Glutamatergic neuron (in vitro differentiated cells): Measurements from ENCODE around the gene TRMT44. TPM values are rescaled to one million over a fixed set of nuclear protein-coding genes. Genes with fewer than 3 reads are reported as not detected.

Experiments used
- DNase-seq: peaks from one replicate; pipeline ENCODE4 v3.0.0; 2022
- H3K27ac Mint-ChIP-seq: one replicate; pipeline ENCODE4 v1.8.0; 2020; ENCODE audit warnings: mild to moderate bottlenecking, mixed read lengths, inconsistent platforms; ENCODE audit not compliant: unreplicated experiment
- H3K27me3 Mint-ChIP-seq: one replicate; pipeline ENCODE4 v1.8.0; 2020; ENCODE audit warnings: mild to moderate bottlenecking, moderate library complexity, mixed read lengths, inconsistent platforms; ENCODE audit not compliant: unreplicated experiment
- H3K36me3 Mint-ChIP-seq: one replicate; pipeline ENCODE4 v1.8.0; 2020; ENCODE audit warnings: mild to moderate bottlenecking, mixed read lengths, inconsistent platforms; ENCODE audit not compliant: unreplicated experiment
- H3K4me1 Mint-ChIP-seq: one replicate; pipeline ENCODE4 v1.8.0; 2020; ENCODE audit warnings: mild to moderate bottlenecking, low read depth, mixed read lengths, inconsistent platforms; ENCODE audit not compliant: unreplicated experiment
- H3K4me3 Mint-ChIP-seq: one replicate; pipeline ENCODE4 v1.8.0; 2020; ENCODE audit warnings: mild to moderate bottlenecking, mixed read lengths, inconsistent platforms; ENCODE audit not compliant: unreplicated experiment
- H3K9me3 Mint-ChIP-seq: one replicate; pipeline ENCODE4 v1.8.0; 2020; ENCODE audit warnings: mild to moderate bottlenecking, moderate library complexity, mixed read lengths, inconsistent platforms; ENCODE audit not compliant: unreplicated experiment
- total RNA-seq: library from RNA; stranded (reverse); fragmentation: NEBNext Ultra II Directional; extraction: Animal tissue kit (Norgen Biotek cat#: 25700); gene quantifications from one replicate; pipeline ENCODE4 v1.2.1, GENCODE V29; 2021; ENCODE audit not compliant: unreplicated experiment
- TF ChIP-seq, protein P1 (sequence below): fragments of 200-600 bp; sonication (generic); IDR thresholded peaks from one replicate; pipeline ENCODE4 v1.5.0; 2021; ENCODE audit not compliant: partially characterized antibody, unreplicated experiment

Gene TRMT44
- total RNA-seq, 1 donor from 2014 or later: 23.3 TPM

DNA sequence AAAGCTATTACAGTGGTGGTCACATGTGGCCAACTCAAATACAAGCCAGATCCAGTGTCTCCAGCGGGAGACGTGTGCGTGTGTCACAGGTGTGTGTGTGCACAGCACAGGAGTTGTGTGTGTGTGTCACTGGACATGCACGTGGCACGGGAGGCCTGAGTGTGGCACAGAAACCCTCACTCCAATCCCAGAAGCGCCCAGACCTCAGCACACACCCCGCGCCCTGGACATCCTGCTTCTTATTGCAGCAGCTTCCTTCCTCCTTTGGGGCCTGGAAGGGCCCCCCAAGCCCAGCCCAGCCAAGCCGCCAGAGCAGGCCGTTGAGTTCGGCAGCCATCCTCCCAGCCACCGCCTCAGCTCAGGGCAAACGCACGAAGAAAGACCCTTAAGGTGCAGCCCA lies 37.9 kb upstream of the TRMT44 start:
- Mint-ChIP-seq H3K9me3 (peaks cover 6% of the 10 kb centered on the region), H3K4me1 (peaks cover 7% of the 10 kb centered on the region), H3K27me3 (peaks cover 3% of the 10 kb centered on the region), H3K36me3 (peaks cover 8% of the 10 kb centered on the region), H3K4me3 (no peak overlapping the region), H3K27ac (no peak overlapping the region)
- no peak for DNase-seq
- TF ChIP-seq, protein P1, sequence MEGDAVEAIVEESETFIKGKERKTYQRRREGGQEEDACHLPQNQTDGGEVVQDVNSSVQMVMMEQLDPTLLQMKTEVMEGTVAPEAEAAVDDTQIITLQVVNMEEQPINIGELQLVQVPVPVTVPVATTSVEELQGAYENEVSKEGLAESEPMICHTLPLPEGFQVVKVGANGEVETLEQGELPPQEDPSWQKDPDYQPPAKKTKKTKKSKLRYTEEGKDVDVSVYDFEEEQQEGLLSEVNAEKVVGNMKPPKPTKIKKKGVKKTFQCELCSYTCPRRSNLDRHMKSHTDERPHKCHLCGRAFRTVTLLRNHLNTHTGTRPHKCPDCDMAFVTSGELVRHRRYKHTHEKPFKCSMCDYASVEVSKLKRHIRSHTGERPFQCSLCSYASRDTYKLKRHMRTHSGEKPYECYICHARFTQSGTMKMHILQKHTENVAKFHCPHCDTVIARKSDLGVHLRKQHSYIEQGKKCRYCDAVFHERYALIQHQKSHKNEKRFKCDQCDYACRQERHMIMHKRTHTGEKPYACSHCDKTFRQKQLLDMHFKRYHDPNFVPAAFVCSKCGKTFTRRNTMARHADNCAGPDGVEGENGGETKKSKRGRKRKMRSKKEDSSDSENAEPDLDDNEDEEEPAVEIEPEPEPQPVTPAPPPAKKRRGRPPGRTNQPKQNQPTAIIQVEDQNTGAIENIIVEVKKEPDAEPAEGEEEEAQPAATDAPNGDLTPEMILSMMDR: no peak

DNA sequence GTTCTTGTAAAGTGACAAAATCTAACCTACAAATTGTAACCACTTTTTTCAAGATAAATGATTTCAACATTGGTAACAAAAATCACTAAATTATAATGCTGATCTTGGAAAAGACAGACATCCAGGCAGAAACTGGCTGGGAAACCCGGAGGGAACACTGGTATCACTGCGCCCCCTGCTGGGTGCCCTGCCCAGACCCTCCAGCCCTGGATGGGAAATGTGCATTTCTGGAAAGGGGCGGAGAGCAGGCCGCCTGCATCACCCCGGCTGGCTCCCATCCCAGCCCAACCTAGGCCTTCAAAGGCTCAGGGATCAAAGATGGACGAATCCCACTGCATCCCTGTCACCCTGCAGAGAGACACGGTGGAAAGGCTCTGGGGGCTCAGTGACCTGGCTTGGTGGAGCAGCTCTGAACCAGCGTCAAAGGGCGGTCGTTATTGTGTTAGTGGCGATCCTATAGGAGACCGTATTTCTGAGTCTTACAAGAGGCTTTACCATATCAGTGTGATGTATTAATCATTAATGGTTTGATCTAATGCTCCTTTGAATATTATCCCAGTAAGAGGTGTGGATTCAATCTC lies 37.3 kb upstream of the TRMT44 start:
- peaks cover 8% of the 10 kb centered on the region for H3K9me3 Mint-ChIP-seq
- peaks cover 7% of the 10 kb centered on the region for H3K4me1 Mint-ChIP-seq
- TF ChIP-seq, protein P1: peak; percentile 95
- peak overlapping the region; percentile 22 for H3K27ac Mint-ChIP-seq
- peak; percentile 94 for DNase-seq
- H3K27me3 Mint-ChIP-seq: peaks cover 3% of the 10 kb centered on the region
- H3K4me3 Mint-ChIP-seq: peak overlapping the region; percentile 30
- peaks cover 8% of the 10 kb centered on the region for H3K36me3 Mint-ChIP-seq

DNA sequence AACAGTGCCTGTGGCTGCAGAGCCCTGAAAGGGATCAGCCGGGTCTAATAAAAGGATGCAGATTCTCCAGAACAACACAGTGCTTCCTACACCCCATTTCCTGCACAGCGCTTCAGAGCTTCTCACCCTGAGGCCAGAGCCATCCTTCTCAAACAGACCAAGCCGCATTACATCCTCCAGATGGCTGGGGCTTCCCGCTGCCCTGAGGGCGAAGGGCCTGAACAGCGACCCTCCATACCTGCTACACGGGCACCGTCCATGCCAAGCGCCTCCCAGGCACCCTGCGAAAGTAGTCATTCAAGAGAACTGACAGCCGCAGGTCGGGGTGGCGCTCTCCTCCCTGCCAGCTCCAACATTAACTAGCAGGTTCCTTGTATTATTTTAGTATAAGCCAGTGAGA lies 36.6 kb upstream of the TRMT44 start:
- H3K27me3 Mint-ChIP-seq: peaks cover 3% of the 10 kb centered on the region
- no peak for DNase-seq
- H3K4me3 Mint-ChIP-seq: no peak overlapping the region
- peaks cover 8% of the 10 kb centered on the region for H3K36me3 Mint-ChIP-seq
- peaks cover 8% of the 10 kb centered on the region for H3K4me1 Mint-ChIP-seq
- TF ChIP-seq, protein P1: no peak
- H3K27ac Mint-ChIP-seq: no peak overlapping the region
- peaks cover 8% of the 10 kb centered on the region for H3K9me3 Mint-ChIP-seq

DNA sequence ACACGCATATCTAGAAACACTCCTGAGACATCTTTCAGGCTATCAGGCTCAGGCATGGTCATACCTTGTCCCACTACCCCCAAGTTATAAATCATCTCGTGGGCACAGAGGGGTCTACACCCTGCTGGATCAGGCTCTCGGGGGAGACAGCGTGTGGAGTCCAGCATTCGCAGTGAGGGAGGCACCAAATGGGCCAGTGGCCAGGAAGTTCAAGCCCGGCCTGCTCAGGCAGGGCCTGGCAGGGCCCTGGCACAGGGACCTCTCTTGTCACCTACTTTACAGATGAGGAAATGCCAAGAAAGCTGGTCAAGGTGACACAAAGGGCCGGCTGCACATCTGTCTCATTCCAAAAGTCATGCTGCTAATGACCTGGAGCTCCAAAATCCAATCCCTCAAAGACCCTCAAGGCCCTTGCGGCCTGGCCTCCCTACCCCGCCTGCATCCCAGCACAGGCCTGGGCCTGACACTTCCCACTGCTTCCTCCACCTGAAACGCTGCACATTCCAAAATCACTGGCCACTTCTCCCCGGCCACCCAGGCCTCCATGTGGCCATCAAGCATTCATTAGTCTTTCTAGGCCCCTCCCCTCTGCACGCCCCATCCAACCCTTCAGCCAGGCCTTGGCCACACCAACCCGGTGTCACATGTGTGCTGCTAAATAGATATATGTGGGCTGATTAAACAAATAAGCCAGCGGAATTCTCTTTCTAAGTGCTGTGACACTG lies 35.6 kb upstream of the TRMT44 start:
- H3K4me3 Mint-ChIP-seq: no peak overlapping the region
- H3K4me1 Mint-ChIP-seq: peaks cover 16% of the 10 kb centered on the region
- peaks cover 8% of the 10 kb centered on the region for H3K9me3 Mint-ChIP-seq
- H3K27me3 Mint-ChIP-seq: peaks cover 3% of the 10 kb centered on the region
- peaks cover 8% of the 10 kb centered on the region for H3K36me3 Mint-ChIP-seq
- TF ChIP-seq, protein P1: no peak
- DNase-seq: no peak
- no peak overlapping the region for H3K27ac Mint-ChIP-seq

DNA sequence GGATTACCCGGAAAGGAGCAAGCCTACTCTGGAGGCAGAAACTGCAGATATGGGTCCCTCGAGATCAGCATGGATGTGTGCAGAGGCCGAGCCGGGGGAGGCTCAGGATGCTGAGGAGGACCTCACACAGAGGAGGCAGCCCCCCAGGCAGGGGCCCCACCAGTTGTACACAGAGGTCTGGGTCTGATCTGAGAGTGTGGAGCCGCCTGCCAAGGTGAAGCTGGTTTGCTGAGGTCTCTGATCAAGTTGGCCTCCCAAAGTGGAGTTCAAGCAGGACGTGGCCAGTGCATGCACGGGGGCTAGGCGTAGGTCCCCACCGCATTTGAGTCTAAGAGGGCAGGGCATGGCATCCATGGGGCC lies 35.1 kb upstream of the TRMT44 start:
- no peak for DNase-seq
- Mint-ChIP-seq H3K9me3 (peaks cover 8% of the 10 kb centered on the region), H3K36me3 (peaks cover 8% of the 10 kb centered on the region), H3K4me1 (peaks cover 19% of the 10 kb centered on the region), H3K27me3 (peaks cover 3% of the 10 kb centered on the region), H3K4me3 (no peak overlapping the region), H3K27ac (no peak overlapping the region)
- TF ChIP-seq, protein P1: no peak
